HuH-7 (cell line): ENCODE data around the gene FRMD3.

Experiments
- DNase-seq: peaks from one replicate; pipeline ENCODE4 v3.0.0; 2011; ENCODE audit warnings: low spot score

Gene FRMD3

DNA sequence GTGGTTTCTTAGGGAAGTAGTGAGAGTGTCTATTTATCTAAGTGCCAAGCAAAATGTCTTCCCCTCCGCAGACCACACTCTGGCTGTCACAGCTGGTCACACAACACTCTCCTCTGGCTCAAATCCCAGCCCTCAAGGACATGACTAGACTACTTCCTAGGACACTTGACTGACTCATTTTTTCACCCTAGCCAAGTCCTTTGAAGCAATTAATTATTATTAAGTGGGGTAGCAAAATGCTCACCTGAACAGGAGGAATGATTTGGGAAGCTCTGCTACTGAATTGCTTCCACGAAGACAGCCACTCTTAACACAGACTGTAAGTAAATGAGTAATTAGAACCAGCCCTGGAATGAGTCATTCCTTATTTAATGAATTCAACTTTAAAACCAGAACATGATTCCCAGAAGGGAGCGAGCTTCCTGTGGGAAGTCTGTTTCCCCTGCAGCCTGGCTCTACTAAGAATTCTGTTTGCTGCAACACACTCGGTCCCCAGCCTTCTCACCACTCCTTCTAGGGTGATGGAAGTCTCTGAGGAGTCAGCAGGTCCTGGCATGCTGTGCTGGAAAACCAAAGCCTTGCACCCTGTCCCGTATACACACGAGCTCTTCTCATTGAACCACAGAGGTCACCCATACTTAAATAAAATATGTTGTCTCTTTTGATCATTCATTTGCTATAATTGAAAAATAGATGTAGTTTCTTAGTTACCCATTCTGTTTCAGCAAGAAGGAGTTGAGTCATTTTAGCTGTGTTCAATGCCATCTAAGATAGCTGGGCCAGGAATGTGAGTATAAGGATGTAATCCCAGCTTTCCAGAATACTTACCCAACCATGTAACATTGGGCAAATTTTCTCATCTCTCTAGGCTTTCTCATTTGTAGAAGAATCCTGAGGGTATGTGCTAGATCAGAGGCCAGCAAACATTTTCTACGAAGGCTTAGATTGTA lies 256.6 kb downstream of the FRMD3 start:
- DNase-seq: no peak

GRCh38 chr9:83280790-83281189 lies 257.4 kb downstream of the FRMD3 start:
- DNase-seq: no peak

- DNase-seq: no peak
Observed at GRCh38 chr9:83280268-83280667, 257.9 kb downstream of the FRMD3 start.

DNA sequence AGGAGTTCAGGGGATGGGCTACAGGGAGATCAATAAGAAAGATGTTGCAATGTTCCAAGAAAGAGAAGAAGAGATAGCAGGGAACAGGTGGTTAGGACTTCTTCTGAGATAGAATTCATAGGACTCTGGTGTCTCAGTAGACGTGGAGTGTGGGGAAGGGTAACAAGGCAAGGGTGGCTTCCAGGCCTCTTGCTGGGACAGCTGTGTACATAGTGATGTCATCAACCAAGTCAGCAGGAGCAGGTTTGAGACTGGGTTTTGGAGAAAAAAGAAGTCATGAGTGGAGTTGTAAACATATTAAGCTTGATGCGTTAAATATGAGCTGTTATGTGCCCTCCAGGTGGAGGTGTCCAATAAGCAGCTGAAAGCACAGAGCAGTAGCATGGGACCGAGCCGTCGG lies 263.4 kb downstream of the FRMD3 start:
- DNase-seq: no peak

DNA sequence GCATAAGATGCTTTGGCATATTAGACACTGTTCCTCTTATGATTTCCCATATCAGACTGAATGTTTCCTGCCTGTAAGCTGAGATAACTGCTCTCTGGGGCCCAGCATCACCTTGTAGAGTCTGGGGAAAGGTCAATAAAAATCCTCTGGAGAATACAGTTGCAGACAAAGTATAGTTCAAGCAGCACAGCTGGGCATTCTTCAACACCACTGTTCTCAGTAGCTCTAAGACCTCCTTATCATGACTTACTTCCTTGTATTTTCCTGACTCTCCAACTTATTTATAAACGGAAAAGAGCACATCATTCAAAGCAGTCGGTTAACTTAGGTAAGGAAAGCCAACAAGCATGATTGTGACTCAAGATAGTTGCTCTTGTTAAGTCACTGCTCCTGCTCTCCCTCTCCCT lies 266.5 kb downstream of the FRMD3 start:
- DNase-seq: no peak

- no peak for DNase-seq
Observed at GRCh38 chr9:83270116-83270515, 268.1 kb downstream of the FRMD3 start.

- DNase-seq: no peak
Observed at GRCh38 chr9:83267741-83268140, 270.5 kb downstream of the FRMD3 start.

GRCh38 chr9:83266666-83267496 lies 271.3 kb downstream of the FRMD3 start:
- peak; percentile 6 for DNase-seq

DNA sequence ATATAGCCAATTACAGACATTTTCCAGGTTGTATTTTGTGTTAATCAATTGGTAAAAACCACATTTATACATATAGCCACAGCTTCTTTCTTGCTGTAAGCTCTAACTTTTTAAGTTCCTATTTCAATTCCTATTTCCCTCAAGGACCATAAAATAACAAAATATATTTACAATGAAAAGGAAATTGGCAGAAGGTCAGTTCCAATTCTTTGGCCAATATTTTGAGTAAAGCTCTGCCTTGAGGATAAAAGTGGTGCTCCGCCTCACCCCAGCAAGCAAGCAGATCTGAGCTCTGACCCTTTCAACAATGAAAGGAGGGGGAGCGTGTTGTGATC lies 271.9 kb downstream of the FRMD3 start:
- DNase-seq: no peak

GRCh38 chr9:83264315-83264714 lies 273.9 kb downstream of the FRMD3 start:
- DNase-seq: no peak

- DNase-seq: no peak
Observed at GRCh38 chr9:83259558-83259957, 278.6 kb downstream of the FRMD3 start.

GRCh38 chr9:83257937-83258891 lies 280.0 kb downstream of the FRMD3 start:
- no peak for DNase-seq

- DNase-seq: no peak
Observed at GRCh38 chr9:83247732-83248131, 290.5 kb downstream of the FRMD3 start.

DNA sequence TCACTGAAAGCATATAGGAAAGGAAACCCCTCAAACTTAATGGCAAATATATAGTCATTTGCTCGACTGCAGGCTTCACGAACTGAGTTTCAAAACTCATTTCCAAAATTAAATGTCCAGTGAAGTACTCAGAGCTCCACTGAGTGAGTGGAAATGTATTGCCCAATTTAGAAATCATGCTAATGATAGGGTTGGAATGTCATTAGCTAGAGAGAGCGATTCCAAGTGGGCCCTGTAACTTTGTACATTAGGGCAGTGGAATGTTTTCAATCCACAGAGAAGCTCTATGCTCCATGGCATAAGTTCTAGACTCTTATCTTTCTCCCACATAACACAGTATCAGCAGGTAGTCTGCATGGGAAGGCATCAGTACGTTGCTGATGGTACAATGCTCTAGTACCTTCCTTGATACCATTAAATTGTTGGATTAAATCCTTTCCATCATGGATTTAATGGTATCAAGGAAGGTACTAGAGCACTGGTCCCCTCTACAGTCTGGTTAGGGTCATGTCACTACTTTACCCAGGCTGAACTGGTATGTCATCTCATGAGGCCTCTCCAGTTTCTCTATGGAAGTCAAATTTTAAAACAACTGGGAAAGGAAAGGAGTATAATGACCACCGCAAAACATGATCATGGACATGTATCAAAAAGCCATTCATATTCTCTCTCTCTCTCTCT lies 292.1 kb downstream of the FRMD3 start:
- no peak for DNase-seq

GRCh38 chr9:83242066-83242465 lies 296.1 kb downstream of the FRMD3 start:
- no peak for DNase-seq

DNA sequence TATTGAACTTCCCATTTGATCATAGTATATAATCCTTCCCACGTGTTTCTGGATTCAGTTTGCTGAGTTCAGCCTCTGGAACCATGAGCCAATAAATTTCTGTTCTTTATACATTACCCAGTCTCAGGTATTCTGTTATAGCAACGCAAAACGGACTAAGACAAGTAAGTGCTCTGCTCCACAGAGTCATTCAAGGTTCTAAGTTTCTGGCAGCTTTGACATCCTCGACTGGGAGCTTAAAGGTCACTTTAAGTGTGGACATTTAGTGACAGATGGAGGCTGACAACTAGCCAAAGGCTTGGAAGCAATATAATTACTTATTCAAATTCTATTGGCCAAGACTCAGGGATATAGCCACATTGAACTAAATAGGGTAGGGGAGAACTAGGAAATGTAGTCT lies 297.5 kb downstream of the FRMD3 start:
- DNase-seq: no peak

DNA sequence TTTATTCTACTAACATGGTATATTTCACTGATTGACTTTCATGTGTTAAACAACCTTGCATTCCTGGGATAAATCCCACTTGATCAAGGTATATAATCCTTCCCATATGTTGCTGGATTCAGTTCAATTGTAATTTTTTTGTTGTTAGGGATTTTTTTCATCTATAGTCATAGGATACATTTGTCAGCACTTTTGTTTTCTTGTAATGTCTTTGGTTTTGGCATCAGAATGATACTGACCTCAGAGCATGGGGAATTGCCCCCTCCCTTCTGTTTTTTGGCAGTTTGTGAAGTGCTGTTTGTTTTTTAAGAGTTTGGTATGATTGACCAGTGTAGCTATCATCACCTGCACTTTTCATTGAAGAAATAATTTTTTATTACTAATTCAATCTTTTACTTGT lies 298.5 kb downstream of the FRMD3 start:
- DNase-seq: no peak

DNA sequence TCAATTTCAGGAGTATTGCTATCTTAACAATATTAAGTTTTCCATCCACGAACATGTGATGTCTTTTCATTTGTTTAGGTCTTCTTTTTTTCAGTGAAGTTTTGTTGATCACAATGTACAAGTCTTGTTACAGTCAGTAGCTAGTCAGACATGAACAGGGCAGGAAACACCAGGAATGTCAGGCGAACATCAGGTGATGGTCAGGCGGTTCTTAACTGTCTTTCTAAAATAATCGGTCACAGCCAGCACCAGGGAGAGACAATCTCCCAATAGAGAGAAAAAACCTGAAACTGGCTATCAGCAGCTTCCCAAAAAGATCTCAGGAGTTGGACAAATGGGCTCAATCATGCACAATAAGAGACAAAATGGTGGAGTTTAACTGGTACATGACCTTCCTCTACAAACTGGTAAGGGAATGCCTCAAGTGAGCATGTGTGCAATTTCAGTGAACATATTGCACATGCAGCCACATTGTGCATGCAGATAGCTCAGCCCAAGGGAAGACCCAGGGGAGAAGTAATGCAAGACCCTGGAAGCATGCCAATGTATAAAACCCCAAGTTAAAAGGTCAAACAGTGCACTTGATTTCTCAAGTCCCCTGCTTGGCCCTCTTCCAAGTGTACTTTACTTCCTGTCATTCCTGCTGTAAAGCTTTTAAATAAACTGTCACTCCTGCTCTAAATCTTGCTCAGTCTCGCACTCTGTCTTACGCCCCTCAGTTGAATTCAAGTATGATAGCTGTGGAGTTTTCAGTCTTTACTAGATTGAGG lies 299.1 kb downstream of the FRMD3 start:
- DNase-seq: no peak

DNA sequence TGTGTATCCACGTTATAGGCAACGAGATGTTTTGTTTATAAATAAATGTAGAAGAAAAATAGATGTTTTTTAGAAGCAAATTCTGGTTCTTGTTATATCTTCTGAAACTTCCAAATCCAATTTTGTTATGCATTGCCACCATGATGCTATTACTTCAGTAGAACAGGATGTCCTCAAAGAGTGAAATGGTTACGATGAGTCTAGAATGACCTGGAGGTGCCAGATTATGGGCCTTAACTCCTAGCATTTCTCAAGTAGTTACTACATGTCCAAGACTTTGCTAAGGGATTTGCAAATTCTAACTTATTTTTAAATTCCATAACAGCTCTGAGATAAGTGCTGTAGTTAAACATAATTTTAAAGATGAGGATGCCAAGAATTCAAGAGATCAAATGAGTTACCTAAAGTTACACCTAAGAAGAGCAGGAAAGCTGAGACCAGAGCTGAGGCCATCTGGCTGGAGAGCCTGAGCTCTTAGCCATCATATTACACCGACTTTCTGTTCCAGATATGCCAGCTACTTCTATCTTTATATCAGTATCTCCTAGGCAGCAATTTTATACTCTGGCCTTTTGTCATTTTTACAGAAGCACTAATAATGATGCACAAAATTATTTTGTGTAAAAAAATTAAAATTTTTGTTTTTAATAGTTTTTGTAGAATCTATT lies 302.0 kb downstream of the FRMD3 start:
- no peak for DNase-seq

GRCh38 chr9:83235526-83235925 lies 302.7 kb downstream of the FRMD3 start:
- DNase-seq: no peak
